Stimulated activated CD8-positive, alpha-beta memory T cell treated with anti-CD3 and anti-CD28 coated beads, Interleukin-2, amount 100 ng/mL, for 48 hours (primary cell): ENCODE measurements around the gene RUNX1.

Experiments
- DNase-seq, 2 donors: peaks; one replicate each; pipeline ENCODE4 v3.0.0-alpha.2; 2020; ENCODE audit warnings: low read depth in 2 of 2

The RUNX1 gene

DNA sequence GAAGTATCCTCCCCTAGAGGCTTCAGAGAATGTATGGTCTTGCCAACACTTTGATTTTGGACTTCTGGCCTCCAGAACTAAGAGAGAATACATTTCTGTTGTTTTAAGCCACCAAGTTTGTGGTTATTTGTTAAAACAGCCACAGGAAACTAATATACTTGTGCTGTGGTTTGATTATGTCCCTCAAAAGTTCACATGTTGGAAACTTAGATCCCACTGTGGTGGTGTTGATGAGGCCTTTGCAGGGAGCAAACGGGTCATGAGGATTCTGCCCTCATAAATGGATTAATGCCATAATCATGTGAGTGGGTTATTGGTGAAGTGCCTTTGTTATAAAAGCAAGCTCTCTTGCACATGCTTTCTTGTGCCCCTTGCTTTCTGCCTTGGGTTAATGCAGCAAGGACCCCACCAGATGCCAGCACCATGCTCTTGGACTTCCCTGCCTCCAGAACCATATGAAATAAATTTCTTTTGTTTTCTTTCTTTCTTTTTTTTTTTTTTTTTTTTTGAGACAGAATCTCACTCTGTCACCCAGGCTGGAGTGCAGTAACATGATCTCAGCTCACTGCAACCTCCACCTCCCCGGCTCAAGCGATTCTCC, 223.1 kb downstream of the RUNX1 start:
- no peak for DNase-seq

GRCh38 chr21:34825101-34825500, 224.0 kb downstream of the RUNX1 start:
- DNase-seq = no peak

GRCh38 chr21:34824314-34824713, 224.8 kb downstream of the RUNX1 start:
- DNase-seq = no peak

DNA sequence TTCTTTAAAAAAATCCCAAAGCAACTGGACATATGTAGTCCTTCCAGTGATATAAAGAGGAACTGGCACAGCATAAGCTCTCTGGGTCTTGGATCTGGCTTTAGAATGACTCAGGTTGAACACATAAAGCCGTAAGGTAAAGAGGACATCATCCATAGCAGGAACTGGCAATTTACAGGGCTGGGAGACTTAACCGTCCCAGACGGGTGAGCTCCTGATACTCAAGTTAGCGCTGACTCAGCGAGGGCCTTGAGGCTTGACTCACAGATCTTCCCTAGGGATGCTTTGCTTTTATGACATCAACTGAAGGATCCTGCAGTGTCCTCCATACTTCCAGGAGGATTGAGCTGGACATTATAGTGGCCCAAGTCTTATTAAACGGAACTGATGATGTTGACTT, 226.2 kb downstream of the RUNX1 start:
- DNase-seq = no peak

DNA sequence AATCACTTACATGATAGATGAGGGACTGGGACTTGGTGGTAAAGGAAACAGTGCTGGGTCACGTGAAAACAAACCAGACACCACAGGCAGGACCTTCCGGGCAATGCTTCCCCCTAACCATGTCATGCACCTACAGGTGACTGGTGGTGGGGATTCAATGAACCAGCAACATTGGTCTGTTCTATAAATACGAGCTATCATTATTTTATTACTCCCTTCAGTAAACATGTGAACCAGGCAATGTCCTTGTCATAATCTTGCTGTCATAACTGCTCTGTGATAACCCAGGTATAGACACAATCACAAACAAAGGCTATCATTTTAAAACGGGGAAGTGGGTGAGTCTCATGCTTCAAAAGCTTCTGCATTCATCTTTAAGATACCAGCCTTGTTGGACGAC, 226.9 kb downstream of the RUNX1 start:
- no peak for DNase-seq

DNA sequence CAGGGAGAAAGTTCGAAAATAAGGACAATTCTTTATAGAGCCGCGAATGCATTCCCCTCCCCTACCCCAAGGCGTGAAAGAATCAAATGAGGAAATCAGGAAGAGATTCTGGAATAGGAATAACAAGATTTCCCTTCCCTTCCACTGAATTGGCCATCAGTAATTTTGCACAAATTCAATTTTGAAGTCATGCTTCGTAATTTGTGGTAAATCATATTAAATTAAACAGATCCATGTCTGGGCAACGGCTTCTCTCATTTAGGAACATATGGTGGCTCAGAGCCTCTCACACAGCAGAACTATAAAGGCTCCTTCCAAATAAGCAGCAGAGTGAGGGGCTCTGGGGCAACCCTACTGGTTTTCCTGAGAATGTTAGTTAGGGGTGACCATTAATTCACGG, 227.4 kb downstream of the RUNX1 start:
- DNase-seq = no peak

DNA sequence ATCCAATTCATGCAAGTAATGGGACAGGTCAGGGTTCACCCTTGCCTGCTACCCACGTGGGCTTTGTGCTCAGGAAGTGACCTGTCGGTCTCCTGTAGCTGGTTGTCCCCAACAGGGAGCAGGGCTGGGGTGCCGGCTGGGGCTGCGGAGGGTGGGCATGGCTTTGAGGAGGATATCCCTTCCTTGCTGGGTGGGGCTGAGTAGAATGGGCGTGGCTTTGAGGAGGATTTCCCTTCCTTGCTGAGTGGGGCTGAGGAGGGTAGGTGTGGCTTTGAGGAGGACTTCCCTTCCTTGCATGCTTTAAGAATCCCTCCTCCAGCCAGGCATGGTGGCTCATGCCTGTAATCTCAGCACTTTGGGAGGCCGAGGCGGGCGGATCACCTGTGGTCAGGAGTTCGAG, 229.1 kb downstream of the RUNX1 start:
- DNase-seq = no peak

GRCh38 chr21:34819357-34819999, 229.6 kb downstream of the RUNX1 start:
- DNase-seq = no peak

GRCh38 chr21:34818662-34819158, 230.4 kb downstream of the RUNX1 start:
- no peak for DNase-seq

- no peak for DNase-seq
Observed at GRCh38 chr21:34817821-34818661, 231.1 kb downstream of the RUNX1 start.

- DNase-seq = no peak
Observed at GRCh38 chr21:34815831-34816705, 233.0 kb downstream of the RUNX1 start.

GRCh38 chr21:34814529-34814951, 234.6 kb downstream of the RUNX1 start:
- no peak for DNase-seq

- no peak for DNase-seq
Observed at GRCh38 chr21:34813266-34813894, 235.7 kb downstream of the RUNX1 start.

DNA sequence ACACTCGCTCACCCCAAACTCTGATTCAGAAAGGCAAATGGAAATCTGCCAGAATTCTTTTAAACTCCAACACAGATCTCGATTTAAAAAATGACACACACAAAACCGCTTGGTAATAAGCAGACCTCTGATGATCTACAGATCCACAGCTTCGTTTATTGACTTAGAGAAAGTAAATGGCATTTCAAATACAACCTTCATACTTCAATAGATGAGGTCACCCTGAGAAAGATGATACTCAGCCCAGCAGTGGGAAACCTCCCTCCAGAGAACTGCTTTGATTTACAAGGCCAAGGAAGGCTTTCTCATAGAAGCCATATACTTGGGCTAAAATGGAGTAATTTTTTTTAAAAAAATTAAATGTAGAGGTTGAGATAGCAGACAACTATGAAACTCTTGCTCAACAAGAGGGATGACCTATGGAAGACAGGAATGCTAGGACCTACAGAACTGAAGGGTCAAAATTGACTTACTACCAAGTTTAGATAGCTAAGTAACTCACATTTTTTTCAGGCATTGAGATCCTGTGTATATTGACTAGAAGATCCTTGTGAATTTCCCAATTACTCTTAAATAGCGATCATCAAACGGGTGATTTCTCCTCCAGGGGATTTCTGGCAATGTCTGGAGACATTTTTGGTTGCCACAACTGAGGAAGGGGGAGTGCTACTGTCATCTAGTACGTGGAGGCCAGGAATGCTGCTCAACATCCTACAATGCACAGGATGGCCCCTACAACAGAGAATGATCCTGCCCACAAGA, 236.4 kb downstream of the RUNX1 start:
- DNase-seq = no peak

- no peak for DNase-seq
Observed at GRCh38 chr21:34811368-34811767, 237.7 kb downstream of the RUNX1 start.

DNA sequence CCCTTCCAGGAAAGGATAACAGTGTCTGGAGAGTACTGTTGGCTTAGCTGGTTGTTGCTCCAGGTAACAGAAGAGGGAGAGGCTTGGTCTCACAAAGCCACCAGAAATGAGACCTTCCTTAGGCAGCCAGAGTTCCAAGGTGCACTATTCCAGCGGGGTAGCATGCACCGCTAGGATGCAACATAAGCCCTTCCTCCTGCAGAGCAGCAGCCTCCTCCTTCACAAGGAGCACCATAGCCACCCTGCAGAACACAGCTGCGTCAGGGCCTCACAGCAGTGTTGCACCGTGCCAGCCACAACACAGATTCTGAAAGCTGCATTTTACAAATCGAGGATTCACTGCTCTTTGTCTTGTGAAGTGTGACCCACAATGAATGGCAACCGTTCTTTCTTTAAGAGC, 238.3 kb downstream of the RUNX1 start:
- no peak for DNase-seq

DNA sequence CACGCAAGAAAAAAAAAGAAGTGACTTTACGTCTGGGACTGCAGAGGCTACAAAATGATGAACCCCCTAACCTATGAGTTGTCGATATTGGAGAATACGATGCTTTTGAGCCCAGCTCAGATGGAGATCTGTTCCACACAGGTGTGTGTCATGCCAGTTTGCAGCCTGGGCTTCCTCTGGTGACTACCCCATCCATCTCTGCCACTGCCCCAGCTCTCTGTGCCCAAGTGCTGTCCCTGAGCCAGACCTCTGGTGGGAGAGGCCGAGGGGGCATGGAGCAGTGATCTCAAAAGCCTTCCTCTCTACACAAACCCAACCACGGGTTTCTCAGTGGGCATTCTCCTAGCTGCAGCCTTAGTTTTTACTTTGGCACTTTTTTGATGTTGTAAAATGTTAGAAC, 239.3 kb downstream of the RUNX1 start:
- no peak for DNase-seq

DNA sequence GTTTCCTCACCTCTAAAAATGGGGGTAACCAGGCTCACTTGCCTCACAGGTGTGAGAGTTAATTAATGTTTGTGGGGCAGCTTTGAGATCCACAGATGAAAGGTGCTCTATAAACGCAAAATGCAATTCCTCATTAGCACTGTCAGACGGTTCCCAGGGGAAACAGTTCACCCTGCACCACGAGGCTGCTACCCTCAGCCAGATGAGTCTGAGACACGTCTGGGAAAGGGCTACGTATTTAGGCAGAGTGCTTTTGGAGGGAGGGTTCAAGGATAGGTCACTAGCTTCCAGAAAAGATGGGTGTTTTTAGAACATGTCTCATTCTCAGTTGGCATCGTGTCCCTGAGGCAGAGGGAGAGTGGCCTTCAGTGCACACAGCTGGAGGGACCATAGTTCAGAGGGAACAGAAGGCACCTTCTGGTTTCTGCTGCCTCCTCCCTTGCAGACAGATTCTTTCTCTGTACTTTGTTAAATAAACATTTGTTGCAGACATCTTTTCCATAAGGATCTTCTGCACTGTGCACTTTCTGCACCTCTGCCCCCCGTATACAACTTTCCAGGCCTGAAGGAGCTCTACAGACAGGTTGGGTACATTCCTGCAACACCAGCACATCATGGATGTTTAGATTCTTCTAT, 240.4 kb downstream of the RUNX1 start:
- no peak for DNase-seq

GRCh38 chr21:34807881-34808568, 241.1 kb downstream of the RUNX1 start:
- DNase-seq = peak; percentile 59 to 64
